Endodermal cell (in vitro differentiated cells): ENCODE data around the gene TMPRSS9. TPM values are rescaled to one million over a fixed set of nuclear protein-coding genes. Genes with fewer than 3 reads are reported as not detected.
A peak's percentile ranks its signal among the peaks of the same experiment; 100 is the strongest.

Experiments used
- DNase-seq: peaks from one replicate; pipeline ENCODE4 v3.0.0-alpha.2; 2017
- H3K27ac ChIP-seq: 2 replicates; pipeline ENCODE4 v1.5.1; 2013; ENCODE audit warnings: mild to moderate bottlenecking, low read depth, low read length, moderate library complexity
- H3K27me3 ChIP-seq: 2 replicates; pipeline ENCODE4 v1.6.1; 2013; ENCODE audit warnings: mild to moderate bottlenecking, low read length, moderate library complexity; ENCODE audit not compliant: insufficient read depth, control insufficient read depth, poor library complexity, severe bottlenecking
- H3K36me3 ChIP-seq: 2 replicates; pipeline ENCODE4 v1.7.0; 2013; ENCODE audit warnings: mild to moderate bottlenecking, low read length, moderate library complexity; ENCODE audit not compliant: control insufficient read depth, insufficient read depth
- H3K4me1 ChIP-seq: one replicate; pipeline ENCODE4 v1.7.0; 2013; ENCODE audit warnings: low read length; ENCODE audit not compliant: control insufficient read depth, insufficient read depth
- H3K4me3 ChIP-seq: 2 replicates; pipeline ENCODE4 v1.5.1; 2013; ENCODE audit warnings: mild to moderate bottlenecking, low read length, moderate library complexity
- H3K9ac ChIP-seq: 2 replicates; pipeline ENCODE4 v1.6.1; 2013; ENCODE audit warnings: mild to moderate bottlenecking, low read length, moderate library complexity; ENCODE audit not compliant: poor library complexity, severe bottlenecking; ENCODE audit errors: extremely low read depth
- H3K9me3 ChIP-seq: 2 replicates; pipeline ENCODE4 v1.6.1; 2013; ENCODE audit warnings: mild to moderate bottlenecking, low read length, moderate library complexity; ENCODE audit not compliant: control insufficient read depth
- H3K27ac Mint-ChIP-seq: 2 replicates; pipeline ENCODE4 v1.8.0; 2020; ENCODE audit warnings: mixed read lengths
- H3K27me3 Mint-ChIP-seq: 2 replicates; pipeline ENCODE4 v1.8.0; 2021; ENCODE audit warnings: mild to moderate bottlenecking, mixed read lengths; ENCODE audit not compliant: insufficient read depth
- H3K36me3 Mint-ChIP-seq: 2 replicates; pipeline ENCODE4 v1.8.0; 2020; ENCODE audit warnings: low read depth, mixed read lengths
- H3K4me1 Mint-ChIP-seq: 2 replicates; pipeline ENCODE4 v1.8.0; 2020; ENCODE audit warnings: mixed read lengths
- H3K4me3 Mint-ChIP-seq: 2 replicates; pipeline ENCODE4 v1.8.0; 2020; ENCODE audit warnings: mild to moderate bottlenecking, moderate library complexity, mixed read lengths
- H3K9me3 Mint-ChIP-seq: 2 replicates; pipeline ENCODE4 v1.8.0; 2020; ENCODE audit warnings: mild to moderate bottlenecking, mixed read lengths
- CTCF ChIP-seq: fragments of 200-600 bp; sonication (generic); conservative IDR thresholded peaks from 2 replicates; pipeline ENCODE4 v1.5.0; 2021; ENCODE audit warnings: antibody characterized with exemption, mild to moderate bottlenecking
- WGBS, 2 experiments: methylation state at CpG; one replicate each; pipeline versions ENCODE4 v1.1.5 to v1.1.7; 2013; ENCODE audit warnings: missing lambda C conversion rate in 2 of 2, mixed read lengths in 1 of 2; ENCODE audit not compliant: insufficient coverage in 1 of 2, insufficient read length in 1 of 2; 5-methylcytosine and 5-hydroxymethylcytosine counted together
- total RNA-seq, 2 donors: library from RNA; stranded (reverse); fragmentation: NEBNext Ultra II Directional in 1 of 2; extraction: Animal tissue kit (Norgen Biotek cat#: 25700) in 1 of 2; gene quantifications; 2 replicates in 1 of 2; 3 replicates in 1 of 2; pipeline ENCODE4 v1.2.1, GENCODE V29; 2021

Gene TMPRSS9
- total RNA-seq, 2 donors from 2014 or later = 0.73 to 1.2 TPM

DNA sequence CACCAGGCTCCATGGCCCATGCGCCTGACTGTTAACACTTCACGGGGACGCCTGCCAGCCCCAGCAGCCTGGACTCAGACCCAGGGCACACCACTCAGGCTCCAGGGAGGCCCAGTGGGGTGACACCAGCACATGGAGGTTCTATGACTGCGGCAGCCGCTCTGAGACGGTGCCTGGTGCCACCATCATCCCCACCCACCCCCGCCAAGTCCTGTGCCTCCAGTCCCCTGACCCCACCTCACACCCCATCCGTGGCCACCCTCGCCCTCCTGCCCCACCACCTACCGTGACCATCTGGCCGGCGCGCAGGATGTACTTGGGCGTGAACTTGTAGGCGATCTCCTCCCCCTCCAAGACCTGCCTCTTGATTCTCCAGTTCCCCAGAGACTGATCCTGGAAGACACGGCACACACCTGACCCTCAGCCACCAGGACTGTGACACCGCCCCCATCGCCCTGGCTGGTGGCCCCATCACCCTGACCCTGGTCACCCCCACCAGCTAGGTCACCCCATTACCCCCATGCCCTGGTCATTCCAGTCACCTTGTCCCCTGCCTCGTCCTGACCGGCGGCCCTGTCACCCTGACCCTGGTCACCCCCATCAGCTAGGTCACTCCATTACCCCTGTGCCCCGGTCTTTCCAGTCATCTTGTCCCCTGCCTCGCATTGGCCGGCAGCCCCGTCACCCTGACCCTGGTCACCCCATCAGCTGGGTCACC lies 72.2 kb downstream of the TMPRSS9 start:
- Mint-ChIP-seq H3K4me3 (no peak overlapping the region), H3K27me3 (no peaks in the 10 kb centered on the region), H3K27ac (no peak overlapping the region), H3K9me3 (no peaks in the 10 kb centered on the region), H3K4me1 (peaks cover 7% of the 10 kb centered on the region), H3K36me3 (peaks cover 26% of the 10 kb centered on the region)
- no peak for DNase-seq
- Histone ChIP-seq H3K9ac (no peak overlapping the region), H3K4me1 (no peaks in the 10 kb centered on the region), H3K4me3 (no peak overlapping the region), H3K36me3 (peaks cover 28% of the 10 kb centered on the region), H3K27ac (no peak overlapping the region), H3K27me3 (no peaks in the 10 kb centered on the region), H3K9me3 (no peaks in the 10 kb centered on the region)
- TF ChIP-seq CTCF = no peak
- WGBS, 2 experiments = 92 to 94% methylated on average over 16 to 25 of the region's 25 CpGs

GRCh38 chr19:2433854-2434253 lies 73.8 kb downstream of the TMPRSS9 start:
- Mint-ChIP-seq H3K9me3 (no peaks in the 10 kb centered on the region), H3K27ac (no peak overlapping the region), H3K4me1 (no peaks in the 10 kb centered on the region), H3K36me3 (peaks cover 29% of the 10 kb centered on the region), H3K4me3 (no peak overlapping the region), H3K27me3 (no peaks in the 10 kb centered on the region)
- Histone ChIP-seq H3K36me3 (peaks cover 43% of the 10 kb centered on the region), H3K27me3 (no peaks in the 10 kb centered on the region), H3K27ac (no peak overlapping the region), H3K9ac (no peak overlapping the region), H3K9me3 (no peaks in the 10 kb centered on the region), H3K4me1 (no peaks in the 10 kb centered on the region), H3K4me3 (no peak overlapping the region)
- TF ChIP-seq CTCF = no peak
- DNase-seq = no peak
- WGBS, 2 experiments = 95 to 97% methylated on average over 23 to 30 of the region's 30 CpGs

GRCh38 chr19:2434267-2434666 lies 74.2 kb downstream of the TMPRSS9 start:
- no peaks in the 10 kb centered on the region for H3K4me1 ChIP-seq
- H3K27me3 ChIP-seq = no peaks in the 10 kb centered on the region
- H3K27me3 Mint-ChIP-seq = no peaks in the 10 kb centered on the region
- TF ChIP-seq CTCF = no peak
- no peak overlapping the region for H3K4me3 Mint-ChIP-seq
- no peak overlapping the region for H3K27ac ChIP-seq
- H3K4me3 ChIP-seq = no peak overlapping the region
- DNase-seq = peak; percentile 48
- no peak overlapping the region for H3K9ac ChIP-seq
- H3K27ac Mint-ChIP-seq = no peak overlapping the region
- peaks cover 29% of the 10 kb centered on the region for H3K36me3 Mint-ChIP-seq
- H3K36me3 ChIP-seq = peaks cover 47% of the 10 kb centered on the region
- no peaks in the 10 kb centered on the region for H3K4me1 Mint-ChIP-seq
- WGBS, 2 experiments = 92 to 96% methylated on average over 15 to 22 of the region's 22 CpGs
- no peaks in the 10 kb centered on the region for H3K9me3 ChIP-seq
- H3K9me3 Mint-ChIP-seq = no peaks in the 10 kb centered on the region
